Activated B cell treated with CpG ODN at 0.5 μM for 24 hours (primary cell): ENCODE results near the gene C1orf146. TPM values are rescaled to one million over a fixed set of nuclear protein-coding genes. Genes with fewer than 3 reads are reported as not detected.

Experiments
- ATAC-seq: fragments of 200-7000 bp; cut with Tn5 transposase; one replicate; pipeline ENCODE4 v1.10.0; 2021; ENCODE audit warnings: low read depth, mild to moderate bottlenecking, moderate library complexity
- CTCF ChIA-PET: fragments of 350-600 bp; sonication (Branson Sonifier 250); formaldehyde crosslinking; loops from one replicate; lab custom pipeline; 2021; ENCODE audit warnings: antibody characterized with exemption; lab: Charles Lee
- POLR2A ChIA-PET: fragments of 350-600 bp; sonication (Branson Sonifier 250); formaldehyde crosslinking; loops from one replicate; lab custom pipeline; 2021; ENCODE audit warnings: antibody characterized with exemption; lab: Charles Lee
- DNase-seq: peaks from one replicate; pipeline ENCODE4 v3.0.0; 2022
- H3K27ac Mint-ChIP-seq: one replicate; pipeline ENCODE4 v1.8.0; 2020; ENCODE audit warnings: mixed read lengths
- H3K27me3 Mint-ChIP-seq: one replicate; pipeline ENCODE4 v1.8.0; 2021; ENCODE audit warnings: mixed read lengths
- H3K36me3 Mint-ChIP-seq: one replicate; pipeline ENCODE4 v1.8.0; 2021; ENCODE audit warnings: low read depth, mixed read lengths
- H3K4me1 Mint-ChIP-seq: one replicate; pipeline ENCODE4 v1.8.0; 2021; ENCODE audit warnings: mixed read lengths
- H3K4me3 Mint-ChIP-seq: one replicate; pipeline ENCODE4 v1.8.0; 2020; ENCODE audit warnings: mild to moderate bottlenecking, mixed read lengths
- H3K9me3 Mint-ChIP-seq: one replicate; pipeline ENCODE4 v1.8.0; 2020; ENCODE audit warnings: mixed read lengths
- CTCF ChIP-seq: fragments of 200-600 bp; IDR thresholded peaks from one replicate; pipeline ENCODE4 v1.8.0; 2022; ENCODE audit warnings: antibody characterized with exemption, mild to moderate bottlenecking
- intact Hi-C: fragments of 100-400 bp; cut with micrococcal nuclease; formaldehyde crosslinking; loops from one replicate; pipeline ENCODE4 v1.15.1; 2024
- total RNA-seq: library from RNA; stranded (reverse); gene quantifications from 2 replicates; pipeline ENCODE4 v1.2.3, GENCODE V29; 2022

C1orf146 gene
- total RNA-seq, 1 donor from 2014 or later: not detected

- Mint-ChIP-seq H3K4me3 (no peak overlapping the region), H3K36me3 (no peaks in the 10 kb centered on the region), H3K27me3 (no peaks in the 10 kb centered on the region), H3K9me3 (no peaks in the 10 kb centered on the region), H3K4me1 (no peaks in the 10 kb centered on the region), H3K27ac (no peak overlapping the region)
- intact Hi-C loops: no loop called here
- ChIA-PET POLR2A (no interaction called here), CTCF (no interaction called here)
- ATAC-seq (no peak), DNase-seq (no peak)
- TF ChIP-seq CTCF: no peak
Measured at GRCh38 chr1:92188436-92189255, 29.1 kb upstream of the C1orf146 start.

- Mint-ChIP-seq H3K4me3 (no peak overlapping the region), H3K27me3 (no peaks in the 10 kb centered on the region), H3K4me1 (no peaks in the 10 kb centered on the region), H3K27ac (no peak overlapping the region), H3K36me3 (no peaks in the 10 kb centered on the region), H3K9me3 (no peaks in the 10 kb centered on the region)
- TF ChIP-seq CTCF: no peak
- CTCF ChIA-PET: no interaction called here
- POLR2A ChIA-PET: interaction anchor here (0.6 kb wide), 1 partner anchor 200 kb away, joined by 3 read pairs; no protein-coding TSS in a partner anchor
- DNase-seq (no peak), ATAC-seq (no peak)
- intact Hi-C loops: no loop called here
Measured at GRCh38 chr1:92191726-92192125, 26.0 kb upstream of the C1orf146 start.

DNA sequence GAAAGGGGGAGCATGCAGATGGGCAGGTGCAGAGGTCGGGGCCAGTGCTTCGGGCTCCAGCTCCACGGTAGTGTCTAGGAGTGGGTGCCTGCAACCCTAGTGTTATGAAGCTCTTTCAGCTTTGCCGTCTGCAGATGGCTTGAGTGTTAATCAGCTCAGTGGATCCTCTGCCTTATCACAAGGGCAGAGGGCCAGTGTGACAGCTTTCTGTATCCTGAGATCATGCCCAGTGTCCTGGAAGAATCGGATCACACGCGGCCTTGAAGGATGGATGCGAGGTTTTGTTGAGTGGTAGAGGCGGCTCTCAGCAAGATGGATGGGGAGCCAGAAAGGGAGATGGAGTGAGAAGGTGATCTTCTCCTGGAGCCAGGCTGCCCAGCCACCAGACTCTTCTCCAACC, 25.5 kb upstream of the C1orf146 start:
- no peaks in the 10 kb centered on the region for H3K9me3 Mint-ChIP-seq
- no peaks in the 10 kb centered on the region for H3K4me1 Mint-ChIP-seq
- no peak for TF ChIP-seq CTCF
- ChIA-PET POLR2A (no interaction called here), CTCF (no interaction called here)
- H3K36me3 Mint-ChIP-seq: no peaks in the 10 kb centered on the region
- H3K4me3 Mint-ChIP-seq: no peak overlapping the region
- intact Hi-C loops: no loop called here
- ATAC-seq: no peak
- no peak overlapping the region for H3K27ac Mint-ChIP-seq
- no peak for DNase-seq
- no peaks in the 10 kb centered on the region for H3K27me3 Mint-ChIP-seq

DNA sequence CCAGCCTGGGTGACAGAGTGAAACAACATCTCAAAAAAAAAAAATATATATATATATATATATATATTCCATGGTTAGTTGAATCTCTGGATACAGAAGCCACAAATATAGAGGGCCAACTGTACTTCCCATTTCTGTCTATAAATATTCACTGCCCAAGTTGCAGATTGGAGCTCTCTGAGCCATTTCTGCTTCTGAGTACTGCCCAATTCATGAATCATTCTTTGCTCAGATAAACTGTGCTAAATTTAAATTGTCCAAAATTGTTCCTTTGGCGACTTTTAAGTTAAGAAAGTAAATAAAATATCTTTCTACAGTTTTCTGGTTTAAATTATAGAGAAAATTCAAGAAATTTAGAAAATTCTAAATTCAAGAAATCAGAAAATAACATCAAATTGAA, 23.2 kb upstream of the C1orf146 start:
- no peaks in the 10 kb centered on the region for H3K4me1 Mint-ChIP-seq
- POLR2A ChIA-PET: no interaction called here
- H3K4me3 Mint-ChIP-seq: no peak overlapping the region
- H3K9me3 Mint-ChIP-seq: no peaks in the 10 kb centered on the region
- H3K27me3 Mint-ChIP-seq: no peaks in the 10 kb centered on the region
- intact Hi-C loops: no loop called here
- ATAC-seq: no peak
- no peak for DNase-seq
- no peaks in the 10 kb centered on the region for H3K36me3 Mint-ChIP-seq
- no peak overlapping the region for H3K27ac Mint-ChIP-seq
- TF ChIP-seq CTCF: no peak
- CTCF ChIA-PET: no interaction called here

DNA sequence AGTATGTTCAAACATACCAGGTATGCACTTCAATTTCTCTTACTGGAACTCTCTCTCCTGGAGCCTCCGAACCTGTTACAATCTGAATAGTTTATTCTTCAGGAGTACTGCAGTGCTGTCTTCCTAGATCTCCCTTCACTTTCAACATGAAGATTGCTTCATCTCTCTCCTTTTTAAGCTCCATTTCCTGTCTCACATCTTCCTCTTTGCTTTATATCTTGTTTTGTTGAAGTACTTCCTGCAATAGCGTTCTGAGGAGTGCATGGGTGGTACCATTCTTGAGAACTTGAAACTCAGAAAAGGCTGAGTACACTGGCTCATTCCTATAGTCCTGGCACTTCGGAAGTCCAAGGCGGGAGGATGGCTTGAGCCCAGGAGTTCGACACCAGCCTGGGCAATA, 15.7 kb upstream of the C1orf146 start:
- Mint-ChIP-seq H3K4me1 (no peaks in the 10 kb centered on the region), H3K27me3 (no peaks in the 10 kb centered on the region), H3K4me3 (no peak overlapping the region), H3K36me3 (no peaks in the 10 kb centered on the region), H3K27ac (no peak overlapping the region), H3K9me3 (no peaks in the 10 kb centered on the region)
- no peak for ATAC-seq
- no peak for TF ChIP-seq CTCF
- ChIA-PET POLR2A (no interaction called here), CTCF (no interaction called here)
- intact Hi-C loops: no loop called here
- DNase-seq: no peak
